Activated CD8-positive, alpha-beta memory T cell treated with anti-CD3 and anti-CD28 coated beads for 1 hour (primary cell): ENCODE results near the gene ARMC8.

Experiments
- DNase-seq, 2 donors: peaks; one replicate each; pipeline ENCODE4 v3.0.0-alpha.2; 2020; ENCODE audit warnings: low read depth in 1 of 2; ENCODE audit errors: extremely low read depth in 1 of 2

Gene ARMC8

DNA sequence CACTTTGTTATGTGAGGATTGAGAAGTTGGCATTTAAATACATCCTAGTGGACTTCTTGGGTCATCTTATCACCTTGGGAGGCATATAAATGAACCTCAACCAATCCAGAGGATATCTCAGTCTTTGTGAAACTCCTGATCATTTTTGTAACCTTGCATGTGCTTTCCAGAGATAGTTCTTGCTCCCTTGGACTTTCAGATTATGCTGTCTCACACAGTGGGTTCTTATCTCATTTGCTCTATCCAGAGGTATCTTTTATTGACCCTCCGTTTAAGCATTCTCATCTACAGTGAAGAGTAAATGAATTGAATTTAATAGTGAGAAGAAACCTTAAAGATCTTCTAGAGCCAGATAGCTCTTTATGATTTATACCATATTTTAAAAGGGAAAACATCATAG is 10.4 kb downstream of the ARMC8 start:
- DNase-seq, result no peak

DNA sequence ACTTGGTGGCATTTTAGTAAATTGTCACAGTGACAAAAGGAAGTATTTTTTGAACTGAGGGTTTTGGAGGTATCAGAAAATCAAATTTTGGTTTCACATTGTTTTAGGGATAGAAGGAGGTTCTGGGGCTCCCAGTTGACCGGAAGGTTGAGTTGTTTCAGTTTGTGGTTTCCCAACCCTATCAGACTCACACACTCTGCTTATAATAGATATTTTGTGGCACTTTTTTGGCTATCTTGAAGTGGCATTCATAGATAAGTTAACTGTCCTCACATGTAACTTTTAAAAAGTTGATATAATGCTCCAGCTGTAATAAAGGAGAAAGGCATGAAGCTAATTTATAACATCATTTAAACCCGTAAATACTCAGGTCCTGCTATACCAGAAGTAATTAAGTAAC is 12.8 kb downstream of the ARMC8 start:
- DNase-seq, result no peak

DNA sequence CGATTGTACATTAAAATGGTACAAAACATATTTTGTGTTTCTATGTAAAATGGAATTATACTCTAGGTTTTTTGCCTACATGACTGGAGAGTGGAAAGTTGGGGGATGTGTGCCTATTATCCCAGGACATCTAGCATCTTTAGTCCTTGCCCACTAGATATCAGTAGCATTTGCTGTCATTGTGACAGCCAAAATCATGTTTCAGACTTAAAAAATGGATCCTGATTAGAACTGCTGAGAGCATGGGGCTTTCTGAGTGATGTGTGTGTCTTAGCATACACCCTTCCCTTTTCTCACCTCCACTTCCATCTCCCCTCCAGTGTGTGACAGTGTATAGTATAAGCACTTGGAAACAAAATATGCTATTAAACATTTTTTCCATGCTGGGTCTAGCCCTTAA is 13.3 kb downstream of the ARMC8 start:
- DNase-seq, result no peak

DNA sequence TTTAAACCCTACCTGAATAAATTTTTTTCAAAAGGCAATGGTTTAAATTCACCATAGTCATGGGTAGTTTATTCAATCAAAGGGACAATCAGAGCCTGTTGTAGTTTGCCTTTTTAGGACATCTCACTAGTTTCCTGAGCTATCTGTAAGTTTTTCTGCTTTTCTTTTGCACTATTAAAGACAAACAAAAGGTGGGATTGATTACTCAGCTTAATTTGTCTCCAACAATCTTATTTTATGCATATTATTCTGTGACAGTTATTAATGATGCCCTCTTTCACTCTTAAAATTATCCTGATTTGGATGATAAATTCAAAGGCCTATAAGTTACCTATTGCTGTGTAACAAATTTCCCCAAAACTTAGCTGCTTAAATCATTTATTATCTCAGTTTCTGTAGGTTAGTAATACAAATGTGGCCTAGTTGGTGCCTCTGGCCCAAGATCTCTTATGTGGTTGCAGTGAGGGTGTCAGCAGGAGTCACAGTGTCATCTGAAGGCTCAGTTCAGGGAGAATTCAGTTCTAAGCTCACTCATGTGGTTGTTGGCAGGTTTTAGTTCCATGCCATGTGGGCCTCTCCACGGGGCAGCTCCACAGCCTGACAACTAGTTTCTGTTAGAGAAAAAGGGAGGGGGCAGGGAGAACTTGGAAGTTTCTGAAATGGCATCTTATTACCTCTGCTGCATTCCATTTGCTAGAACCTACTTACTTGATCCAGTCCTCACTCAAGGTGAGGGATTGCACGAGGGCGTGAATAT is 16.0 kb downstream of the ARMC8 start:
- no peak for DNase-seq

DNA sequence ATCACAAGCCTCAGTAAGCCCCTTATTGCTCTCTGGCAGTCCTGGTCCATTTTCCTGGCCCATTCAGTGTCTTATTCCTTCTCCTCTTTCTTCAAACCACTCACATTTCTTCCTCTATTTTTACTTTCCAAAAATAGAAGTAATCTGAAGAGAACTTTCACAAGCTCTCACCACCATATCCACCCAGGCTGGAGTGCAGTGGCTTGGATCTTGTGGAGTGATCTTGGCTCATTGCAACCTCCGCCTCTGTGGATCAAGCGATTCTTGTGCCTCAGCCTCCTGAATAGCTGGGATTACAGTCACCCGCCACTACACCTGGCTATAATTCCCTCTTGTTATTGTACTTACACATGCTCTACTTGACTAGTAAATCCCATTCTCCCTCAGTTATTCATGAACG is 16.8 kb downstream of the ARMC8 start:
- DNase-seq, result no peak

DNA sequence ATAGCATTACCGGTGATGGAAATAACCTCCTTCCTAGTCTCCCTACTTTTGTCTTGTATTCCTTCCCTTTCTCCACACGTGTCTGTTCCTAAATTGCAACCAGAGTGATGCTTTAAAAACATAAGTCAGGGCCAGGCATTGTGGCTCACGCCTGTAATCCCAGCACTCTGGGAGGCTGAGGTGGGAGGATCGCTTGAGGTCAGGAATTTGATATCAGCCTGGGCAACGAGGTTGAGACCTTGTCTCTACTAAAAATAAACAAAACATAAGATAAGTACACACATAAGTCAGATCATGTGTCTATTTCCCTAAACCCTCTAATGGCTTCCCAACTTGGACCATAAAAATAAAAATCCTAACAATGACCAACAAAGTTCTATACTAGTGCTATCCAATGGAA is 18.4 kb downstream of the ARMC8 start:
- no peak for DNase-seq

DNA sequence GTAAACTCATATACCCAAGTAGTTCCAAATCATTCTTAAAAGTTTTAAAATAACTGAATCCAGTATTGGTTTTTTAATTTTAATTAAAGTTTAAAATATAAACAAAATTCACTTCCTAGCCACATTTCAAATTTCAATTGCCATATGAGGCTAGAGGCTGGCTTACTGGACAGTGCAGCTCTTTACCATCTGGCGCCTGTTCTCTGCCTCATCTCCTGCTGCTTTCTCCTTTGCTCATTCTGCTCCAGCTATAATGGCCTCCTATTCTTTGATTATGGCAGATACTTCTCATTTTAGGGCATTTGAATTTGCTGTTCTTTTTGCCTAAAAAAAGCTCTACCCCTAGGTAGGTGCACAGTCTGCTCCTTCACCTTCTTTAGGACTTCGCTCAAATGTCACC is 19.1 kb downstream of the ARMC8 start:
- DNase-seq, result no peak

DNA sequence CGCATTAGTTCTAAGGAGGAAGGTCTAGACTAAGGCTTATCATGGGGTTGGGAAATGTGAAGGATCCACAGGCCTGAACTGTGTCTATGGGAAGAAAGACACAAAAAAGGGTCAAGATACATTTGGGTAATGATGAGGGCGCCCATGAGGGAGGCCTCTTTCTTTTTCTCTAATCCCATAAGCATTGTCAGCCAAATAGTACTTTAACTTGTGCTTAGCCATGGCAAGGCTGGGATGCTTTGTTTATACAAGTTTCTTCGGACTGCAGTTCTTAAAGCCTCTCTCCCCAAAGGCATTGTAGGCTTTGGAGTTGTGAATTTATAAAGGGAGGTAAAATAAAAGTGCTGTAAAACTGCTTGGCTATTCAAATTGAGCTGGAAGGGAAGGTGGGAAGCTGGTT is 23.4 kb downstream of the ARMC8 start:
- DNase-seq, result no peak

DNA sequence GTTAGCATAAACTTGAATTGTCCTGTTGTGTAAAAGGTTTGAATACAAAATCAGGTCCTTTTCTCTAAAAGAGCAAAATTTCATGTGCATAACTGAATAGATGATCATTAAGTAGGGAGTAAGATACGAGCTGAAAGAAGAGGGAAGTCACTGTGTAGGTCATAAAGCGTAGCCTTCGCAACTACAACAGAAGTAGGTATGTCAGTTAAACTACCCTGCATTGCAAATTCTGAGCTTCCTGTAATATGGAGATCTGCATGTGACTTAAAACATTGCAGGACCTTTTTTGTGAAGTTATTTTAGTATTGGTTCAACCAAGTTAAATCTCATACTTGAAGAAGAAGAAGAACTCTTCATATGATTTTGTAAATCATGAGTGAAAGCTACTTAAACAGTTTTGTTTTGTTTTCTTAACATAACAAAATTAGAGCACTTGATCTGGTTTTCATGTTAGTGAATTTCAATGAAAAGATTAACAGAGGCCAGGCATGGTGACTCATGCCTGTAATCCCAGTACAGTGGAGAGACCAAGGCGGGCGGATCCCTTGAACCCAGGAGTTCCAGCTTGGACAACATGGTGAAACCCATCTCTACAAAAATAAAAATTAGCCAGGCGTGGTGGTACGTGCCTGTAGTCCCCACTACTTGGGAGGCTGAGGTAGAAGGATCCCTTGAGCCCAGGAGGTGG is 26.4 kb downstream of the ARMC8 start:
- no peak for DNase-seq

DNA sequence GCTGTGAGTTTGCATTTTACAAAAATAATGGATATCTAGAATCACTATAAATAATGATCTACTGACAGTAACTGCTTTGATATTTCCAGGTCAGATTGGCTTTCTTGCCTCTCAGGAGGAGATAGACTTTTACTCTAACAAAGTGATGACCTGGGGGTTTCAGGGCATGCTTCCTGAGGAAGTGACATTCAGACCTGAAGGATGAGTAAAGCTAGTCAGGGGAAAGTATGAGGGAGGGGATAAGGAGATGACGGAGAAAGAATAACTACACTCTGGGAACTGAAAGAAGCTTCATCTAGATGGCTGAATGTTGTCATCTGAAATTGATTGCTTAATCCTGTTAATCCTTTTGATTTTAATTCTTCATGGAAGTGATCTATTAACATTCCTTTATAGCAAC is 32.2 kb downstream of the ARMC8 start:
- no peak for DNase-seq

DNA sequence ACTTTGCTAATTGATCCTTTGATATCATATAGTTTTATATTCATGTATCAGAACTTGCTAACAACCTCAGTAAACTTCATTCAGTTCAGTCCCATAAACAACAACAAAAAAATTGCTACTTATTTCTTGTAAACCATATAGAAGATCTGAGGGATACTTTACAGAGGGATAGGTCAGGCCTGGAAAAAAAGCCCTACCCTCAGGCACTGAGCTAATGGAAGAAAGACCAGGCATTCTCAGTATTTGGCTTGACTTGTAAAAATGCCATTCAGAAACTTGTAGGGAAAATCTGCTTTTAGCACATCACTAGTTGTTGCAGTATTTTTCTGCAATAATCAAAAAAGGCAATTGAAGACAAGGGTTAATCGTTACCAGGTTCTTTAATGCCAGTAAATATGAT is 33.1 kb downstream of the ARMC8 start:
- DNase-seq, result no peak

DNA sequence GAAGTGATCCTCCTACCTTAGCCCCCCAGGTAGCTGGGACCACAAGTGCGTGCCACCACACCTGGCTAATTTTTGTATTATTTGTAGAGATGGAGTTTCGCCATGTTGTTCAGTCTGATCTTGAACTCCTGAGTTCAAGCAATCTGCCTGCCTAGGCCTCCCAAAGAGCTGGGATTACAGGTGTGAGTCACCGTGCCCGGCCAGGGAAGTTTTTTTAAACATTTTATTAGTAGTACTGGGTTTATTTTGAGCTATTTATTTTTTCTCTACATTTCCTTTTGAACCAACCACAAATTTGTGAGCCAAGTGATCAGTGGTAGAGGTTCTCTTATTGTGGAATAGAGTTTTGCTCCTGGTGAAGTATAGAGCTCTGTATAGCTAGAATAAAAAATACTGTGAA is 33.7 kb downstream of the ARMC8 start:
- no peak for DNase-seq

DNA sequence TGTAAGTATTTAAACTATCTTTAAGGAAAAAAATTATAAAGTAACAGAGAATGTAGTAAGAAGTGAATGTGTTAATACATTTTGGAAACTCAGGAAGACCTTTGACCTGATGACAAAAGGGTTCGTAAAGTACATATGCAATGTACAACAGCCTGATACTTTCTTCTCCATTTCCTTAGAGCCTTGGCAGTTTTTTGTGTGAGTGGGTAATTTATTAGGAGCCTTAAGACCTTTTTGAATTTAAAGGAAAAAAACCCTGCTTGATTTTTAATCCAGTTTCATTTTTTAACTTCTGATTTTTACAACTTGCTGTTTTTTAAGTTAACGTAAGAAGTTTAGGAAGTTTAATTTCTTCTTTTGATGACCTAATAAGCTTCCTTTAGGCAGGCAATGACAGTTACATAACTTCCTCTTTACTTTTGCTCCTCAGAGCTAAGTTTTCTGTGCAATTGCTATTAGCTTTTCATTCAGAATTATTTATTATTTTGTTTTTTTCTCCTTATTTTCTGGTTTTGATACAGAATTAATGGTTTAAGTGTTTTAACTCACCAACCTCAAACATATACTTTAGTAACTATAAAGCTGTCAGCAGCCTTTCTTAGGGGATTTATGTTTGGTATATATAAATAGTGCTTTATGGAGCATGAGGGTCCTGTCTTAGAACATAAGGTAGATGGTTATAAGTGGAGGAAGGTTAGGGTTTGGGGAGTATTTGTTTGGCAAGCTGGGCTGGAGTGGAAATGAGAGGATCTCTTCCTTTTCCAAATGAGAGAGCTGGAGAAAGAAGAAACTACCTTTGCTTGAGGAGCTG is 35.2 kb downstream of the ARMC8 start:
- DNase-seq, result no peak

DNA sequence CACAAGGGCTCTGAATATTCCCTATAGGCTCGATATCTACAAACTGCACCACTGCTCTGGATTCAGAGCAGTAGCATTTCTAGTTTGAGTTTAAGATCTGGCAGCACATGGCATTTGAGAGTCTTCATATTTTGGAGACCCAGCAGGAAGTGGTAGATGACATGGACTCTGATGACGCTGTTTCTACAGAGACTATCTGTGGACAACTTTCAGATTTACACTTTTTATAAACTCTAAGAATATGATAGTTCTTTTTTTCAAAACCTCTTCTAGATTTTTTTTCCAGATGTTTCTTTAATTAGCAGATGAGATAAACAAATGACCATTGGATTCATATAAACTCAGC is 35.8 kb downstream of the ARMC8 start:
- DNase-seq, result no peak

DNA sequence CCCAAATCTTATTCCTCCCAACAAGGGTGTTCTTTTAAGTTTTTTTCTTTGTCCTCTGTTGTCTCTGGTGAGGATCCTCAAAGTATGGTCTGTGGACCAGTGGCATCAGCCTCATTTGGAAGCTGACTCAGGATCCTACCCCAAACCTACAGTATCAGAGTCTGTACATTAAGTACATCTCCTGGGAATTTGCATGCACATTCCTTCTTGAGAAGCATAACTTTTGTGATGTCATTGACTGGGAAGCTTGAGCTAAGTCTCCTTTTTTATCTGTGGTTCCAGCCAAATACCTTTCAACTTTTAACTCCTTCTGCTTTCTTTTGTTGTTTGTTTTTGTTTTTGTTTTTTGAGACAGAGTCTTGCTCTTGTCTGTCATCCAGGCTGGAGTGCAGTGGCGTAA is 40.5 kb downstream of the ARMC8 start:
- no peak for DNase-seq

DNA sequence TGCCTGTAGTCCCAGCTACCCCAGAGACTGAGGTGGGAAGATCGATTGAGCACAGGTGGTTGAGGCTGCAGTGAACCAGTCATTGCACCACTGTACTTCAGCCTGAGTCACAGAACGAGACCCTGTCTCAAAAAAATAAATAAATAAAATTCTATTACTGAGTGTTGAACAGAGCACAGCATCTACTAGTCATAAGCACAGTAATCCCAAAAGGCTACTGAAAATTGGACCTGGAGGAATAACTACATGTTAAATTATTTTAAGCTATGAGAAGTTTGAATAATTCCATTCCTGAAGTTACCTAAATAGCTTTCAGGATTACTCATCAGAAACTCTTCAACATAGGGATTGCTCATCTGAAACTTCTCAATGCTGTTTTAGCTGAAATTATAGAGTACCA is 43.4 kb downstream of the ARMC8 start:
- DNase-seq, result no peak

DNA sequence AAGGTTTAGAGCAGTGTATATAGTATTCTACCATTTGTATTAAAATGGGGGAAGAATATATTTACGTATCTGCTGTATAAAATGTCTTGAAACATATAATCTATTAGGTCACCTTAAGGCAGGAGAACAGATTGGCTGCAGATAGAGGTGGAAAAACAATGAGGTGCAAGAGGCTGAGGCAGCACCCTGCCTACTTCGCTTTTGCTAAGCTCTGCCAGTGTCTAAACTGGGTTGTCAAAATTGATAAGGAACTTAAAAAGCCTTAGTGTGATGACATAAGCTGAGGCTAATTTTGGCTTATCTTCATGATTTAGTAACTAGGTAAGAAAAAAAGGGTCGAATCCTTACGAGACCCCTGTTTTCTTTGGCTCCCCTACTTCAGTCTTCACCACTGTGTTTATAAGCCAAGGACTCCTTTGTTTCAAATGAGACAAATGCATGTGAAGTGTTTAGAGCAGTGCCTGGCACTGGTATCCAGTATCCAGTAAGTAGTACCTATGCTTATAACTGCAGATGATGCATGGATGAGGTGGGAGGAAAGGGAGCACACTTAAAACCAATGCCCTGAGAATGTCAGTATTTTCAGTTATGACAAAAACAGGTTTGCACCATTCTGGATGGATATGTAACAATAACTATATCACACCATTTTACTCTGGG is 45.7 kb downstream of the ARMC8 start:
- no peak for DNase-seq

DNA sequence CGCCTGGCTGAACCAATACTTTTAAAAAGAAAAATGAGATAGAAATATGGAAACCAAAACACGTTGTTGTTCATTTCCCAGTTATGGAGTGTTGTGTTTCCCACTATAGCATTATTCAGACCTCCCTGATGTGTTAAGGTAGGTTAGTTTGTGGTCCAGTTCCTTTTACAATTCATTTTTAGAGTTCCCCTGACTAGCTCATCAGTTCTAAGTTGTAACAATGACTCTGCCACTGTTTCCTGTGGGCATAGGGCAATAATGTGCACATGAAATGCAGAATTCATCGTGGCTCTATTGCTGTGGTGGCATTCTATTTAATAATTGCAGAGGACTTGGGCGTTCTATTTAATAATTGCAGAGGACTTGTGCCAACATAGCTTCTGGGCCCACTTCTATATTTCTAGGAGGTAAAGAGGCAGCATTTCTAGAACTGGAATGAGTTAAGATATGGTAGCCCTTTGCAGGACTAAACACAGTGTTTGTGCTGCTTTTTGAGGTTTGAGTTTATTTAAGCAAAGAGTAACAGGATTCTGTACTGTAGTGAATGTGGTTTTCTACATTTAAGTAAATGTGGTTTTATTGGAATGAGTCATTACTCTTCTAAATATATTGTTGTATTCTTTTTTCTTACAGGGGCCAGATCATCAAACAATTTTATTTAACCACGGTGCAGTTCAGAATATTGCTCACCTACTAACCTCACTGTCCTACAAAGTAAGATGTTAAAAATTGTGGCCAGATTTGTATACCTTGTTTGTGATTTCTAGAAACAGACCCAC is 47.5 kb downstream of the ARMC8 start:
- no peak for DNase-seq

DNA sequence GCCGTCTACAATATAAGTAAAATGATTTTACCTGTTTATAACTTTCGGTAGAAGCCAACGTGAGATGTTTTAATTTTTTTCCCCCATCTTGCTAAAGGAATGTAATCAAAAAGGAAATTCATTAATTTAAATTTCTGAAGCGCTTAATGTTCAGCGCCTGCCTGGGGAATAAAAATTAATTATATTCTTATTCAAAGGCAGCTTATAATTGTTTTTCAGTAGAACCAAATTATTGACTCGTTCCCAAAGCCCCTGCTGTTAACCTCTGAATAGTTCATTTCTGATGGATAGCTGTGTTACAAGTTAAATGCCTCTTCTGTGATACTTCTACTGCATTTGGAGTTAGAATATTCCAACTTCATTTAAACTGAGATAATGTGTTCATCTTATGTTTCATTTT is 51.6 kb downstream of the ARMC8 start:
- no peak for DNase-seq

DNA sequence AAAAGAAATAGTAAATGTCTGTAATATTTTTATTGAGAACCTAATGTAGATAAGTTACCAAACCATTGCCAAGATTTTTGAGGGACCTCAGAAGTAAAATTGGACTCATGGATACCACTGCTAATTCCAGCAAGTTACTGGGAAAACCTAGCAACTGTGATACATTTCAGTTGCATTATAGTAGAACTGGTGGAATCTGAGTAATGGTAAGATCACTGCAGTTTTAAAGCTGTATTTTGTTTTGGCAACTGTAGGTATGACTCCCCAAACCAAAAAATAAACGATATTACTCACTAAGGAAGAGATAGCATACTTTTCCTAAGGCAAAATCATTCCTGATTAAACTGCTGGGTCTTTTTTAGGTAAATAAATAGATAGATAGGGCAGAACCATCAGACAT is 54.0 kb downstream of the ARMC8 start:
- no peak for DNase-seq

DNA sequence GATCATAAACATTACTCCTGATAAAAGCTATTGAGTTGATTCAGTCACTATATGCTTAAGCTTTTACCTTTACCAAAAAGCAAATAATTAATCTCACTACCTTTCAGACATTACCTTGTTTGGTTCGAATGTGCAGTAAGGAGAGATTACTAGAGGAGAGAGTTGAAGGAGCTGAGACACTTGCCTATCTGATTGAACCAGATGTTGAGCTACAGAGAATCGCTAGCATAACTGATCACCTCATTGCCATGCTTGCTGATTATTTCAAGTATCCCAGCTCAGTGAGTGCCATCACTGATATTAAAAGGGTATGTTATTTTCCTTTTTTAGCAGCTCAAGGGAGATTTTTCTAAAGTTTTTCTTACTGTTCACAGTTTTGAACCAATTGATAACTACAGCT is 54.6 kb downstream of the ARMC8 start:
- no peak for DNase-seq
